Activated T-cell treated with anti-CD3 and anti-CD28 coated beads for 48 hours (primary cell): Measurements from ENCODE around the gene OPCML.

Source experiments
- DNase-seq: peaks from one replicate; pipeline ENCODE4 v3.0.0-alpha.2; 2020; ENCODE audit warnings: low read depth

Gene OPCML

DNA sequence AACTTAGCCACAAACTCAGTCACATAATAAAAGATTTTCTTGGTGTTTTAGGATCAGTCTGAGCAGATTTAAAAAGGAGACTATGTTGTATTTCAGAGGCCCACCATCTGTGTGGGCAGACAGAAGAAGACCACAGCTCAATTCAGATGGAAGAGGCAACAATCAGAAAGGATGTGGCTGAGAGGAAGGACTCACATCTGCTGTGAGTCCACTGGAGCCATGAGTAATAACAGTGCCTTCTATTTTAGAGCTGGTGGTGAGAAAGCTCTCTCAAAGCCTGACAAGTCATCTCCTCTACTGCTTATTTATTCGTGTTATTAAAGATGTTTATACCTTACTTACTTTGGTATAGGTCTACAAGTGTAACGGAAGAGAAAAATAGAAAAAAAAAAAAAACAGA is 357.2 kb downstream of the OPCML start:
- DNase-seq, result no peak

DNA sequence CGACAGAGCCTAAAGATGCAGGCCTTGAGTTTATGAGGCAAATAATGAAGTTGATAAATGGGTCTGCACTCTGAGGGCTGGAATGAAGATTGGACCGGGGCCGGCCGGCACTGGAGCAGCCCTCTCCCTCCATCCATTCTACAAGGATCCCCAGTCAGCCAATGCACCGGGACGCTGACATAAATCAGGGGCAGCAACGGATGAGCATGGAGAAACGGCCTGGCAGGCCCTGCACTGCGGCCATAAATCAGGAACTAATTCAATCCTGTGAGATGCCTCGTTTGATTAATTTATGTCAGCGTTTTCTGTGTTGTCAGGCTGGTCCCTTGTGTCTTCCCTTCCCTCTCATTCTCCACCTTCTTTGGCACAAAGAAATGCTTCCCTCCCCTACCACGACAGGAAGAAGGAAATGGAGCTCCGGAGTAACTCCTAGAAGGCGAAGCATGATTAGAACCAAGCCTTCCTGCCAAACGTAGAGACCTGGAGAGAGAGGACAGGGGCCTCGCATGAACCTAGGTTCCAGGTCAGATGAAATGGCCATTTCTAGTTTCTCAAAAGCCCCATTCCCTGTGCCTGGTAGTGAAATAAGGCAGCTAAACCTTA is 358.4 kb downstream of the OPCML start:
- DNase-seq, result no peak

DNA sequence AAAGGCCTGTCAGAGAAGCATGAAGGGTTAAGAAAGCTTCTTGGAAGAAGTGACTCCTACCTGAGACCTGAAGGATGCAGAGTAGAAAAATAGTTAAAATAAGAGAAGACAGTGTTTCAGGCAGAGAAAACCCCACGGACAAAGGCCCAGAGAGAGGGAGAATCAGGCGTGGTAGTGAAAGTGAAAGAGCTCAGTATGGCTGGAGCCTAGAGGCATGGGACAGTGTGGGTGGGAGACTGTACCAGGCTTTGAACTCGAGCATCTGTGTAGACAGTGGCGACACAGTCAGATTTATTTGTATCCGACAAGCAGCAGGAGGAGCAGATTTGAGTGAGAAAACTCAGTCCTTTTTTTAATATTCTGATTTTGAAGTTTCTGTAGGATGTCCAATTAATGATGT is 360.0 kb downstream of the OPCML start:
- no peak for DNase-seq

DNA sequence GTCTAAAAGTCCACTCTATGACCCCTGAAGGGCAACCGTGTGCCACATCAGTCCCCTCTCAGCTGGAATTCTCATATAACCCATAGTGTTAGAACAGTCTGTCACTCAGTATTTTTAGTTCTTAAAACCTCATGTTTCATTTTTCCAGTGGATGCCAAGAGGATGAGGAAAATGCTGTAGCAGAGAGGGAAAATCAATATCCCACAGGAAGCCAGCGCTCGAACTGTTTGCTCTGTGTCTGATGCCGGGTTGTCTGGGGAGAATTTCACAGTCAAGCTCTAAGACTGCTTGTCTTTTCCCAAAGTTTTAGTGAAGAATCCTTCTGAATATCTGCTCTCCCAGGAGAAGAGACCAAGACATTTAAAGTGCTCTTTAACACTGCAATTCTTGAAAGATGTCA is 360.9 kb downstream of the OPCML start:
- no peak for DNase-seq

DNA sequence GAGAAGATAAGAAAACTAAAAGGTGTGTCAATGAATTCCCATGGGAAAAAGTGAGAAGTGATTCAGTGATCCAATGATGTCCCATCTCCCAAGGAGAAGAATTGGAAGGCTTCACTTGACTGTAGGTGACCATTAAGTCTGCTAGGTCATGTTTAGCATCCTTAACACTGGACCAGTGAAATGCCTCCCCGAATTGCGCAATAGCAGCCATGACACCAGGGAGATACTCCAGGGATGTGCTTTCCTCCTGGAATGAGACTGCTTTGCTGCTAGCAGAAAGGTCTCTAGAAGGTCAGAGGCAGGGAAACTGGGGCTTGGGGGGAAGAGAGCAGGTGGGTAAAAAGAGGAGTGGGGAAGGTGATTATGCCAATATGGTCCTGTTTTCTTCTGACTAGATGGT is 364.3 kb downstream of the OPCML start:
- DNase-seq, result no peak

GRCh38 chr11:133166662-133167061 is 365.6 kb downstream of the OPCML start:
- DNase-seq, result no peak

DNA sequence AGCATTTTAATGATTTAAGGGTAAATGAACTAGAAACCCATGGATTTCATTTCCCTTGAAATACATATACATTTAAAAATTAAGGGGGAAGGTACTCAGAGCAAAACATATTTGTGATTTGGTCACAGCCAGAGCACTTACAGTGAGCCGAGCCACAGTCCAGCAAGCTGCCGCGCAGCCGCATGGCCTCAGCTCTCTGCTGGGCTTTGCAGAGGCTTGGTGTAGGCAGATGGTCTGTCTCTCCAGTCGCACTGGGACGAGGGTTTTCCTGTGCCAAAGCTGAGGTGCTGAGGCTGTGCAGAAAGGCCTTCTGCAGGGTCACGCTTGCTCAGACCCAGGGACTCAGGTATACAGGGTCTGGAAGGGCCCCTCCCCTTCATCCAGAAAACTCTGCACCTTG is 367.3 kb downstream of the OPCML start:
- DNase-seq, result no peak

- DNase-seq, result no peak
Observed at GRCh38 chr11:133163463-133164419, 368.6 kb downstream of the OPCML start.

DNA sequence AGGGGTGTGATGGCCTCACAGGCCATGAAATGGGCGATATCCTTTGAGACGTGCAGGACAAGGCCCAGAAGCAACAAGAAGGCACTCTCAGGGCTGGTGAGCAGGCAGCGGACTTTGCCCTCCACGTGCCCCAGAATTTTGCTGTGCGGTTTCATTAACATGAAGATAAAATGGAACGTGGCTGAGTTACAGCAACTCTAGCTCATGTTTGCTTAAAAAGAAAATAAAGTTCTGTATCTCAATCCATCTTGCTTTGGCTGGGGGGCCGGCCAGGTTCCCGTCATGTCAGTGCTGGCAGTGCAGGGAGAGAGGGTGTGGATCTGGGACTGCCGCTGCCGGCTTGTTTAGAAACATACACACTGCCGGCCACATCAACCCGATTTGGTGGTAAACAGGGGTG is 370.1 kb downstream of the OPCML start:
- no peak for DNase-seq

DNA sequence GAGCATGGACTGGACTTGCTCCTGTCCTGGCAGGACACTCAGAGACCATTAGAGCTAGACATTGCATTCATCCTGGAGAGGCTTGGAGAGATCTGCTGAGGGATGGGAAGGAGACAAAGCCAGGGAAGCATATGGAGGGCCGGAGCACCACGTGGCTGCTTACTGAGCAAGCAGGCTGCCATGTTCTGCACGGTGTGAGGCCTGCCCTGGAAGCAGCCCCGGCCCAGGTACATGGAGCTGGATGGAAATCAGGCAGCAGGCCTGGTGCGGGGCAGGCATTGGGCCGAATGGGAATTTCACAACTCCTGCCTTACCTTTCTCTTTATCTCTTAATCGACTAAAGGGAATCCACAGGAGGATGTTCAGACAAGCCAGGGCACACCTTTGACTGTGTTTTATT is 371.5 kb downstream of the OPCML start:
- DNase-seq, result no peak

DNA sequence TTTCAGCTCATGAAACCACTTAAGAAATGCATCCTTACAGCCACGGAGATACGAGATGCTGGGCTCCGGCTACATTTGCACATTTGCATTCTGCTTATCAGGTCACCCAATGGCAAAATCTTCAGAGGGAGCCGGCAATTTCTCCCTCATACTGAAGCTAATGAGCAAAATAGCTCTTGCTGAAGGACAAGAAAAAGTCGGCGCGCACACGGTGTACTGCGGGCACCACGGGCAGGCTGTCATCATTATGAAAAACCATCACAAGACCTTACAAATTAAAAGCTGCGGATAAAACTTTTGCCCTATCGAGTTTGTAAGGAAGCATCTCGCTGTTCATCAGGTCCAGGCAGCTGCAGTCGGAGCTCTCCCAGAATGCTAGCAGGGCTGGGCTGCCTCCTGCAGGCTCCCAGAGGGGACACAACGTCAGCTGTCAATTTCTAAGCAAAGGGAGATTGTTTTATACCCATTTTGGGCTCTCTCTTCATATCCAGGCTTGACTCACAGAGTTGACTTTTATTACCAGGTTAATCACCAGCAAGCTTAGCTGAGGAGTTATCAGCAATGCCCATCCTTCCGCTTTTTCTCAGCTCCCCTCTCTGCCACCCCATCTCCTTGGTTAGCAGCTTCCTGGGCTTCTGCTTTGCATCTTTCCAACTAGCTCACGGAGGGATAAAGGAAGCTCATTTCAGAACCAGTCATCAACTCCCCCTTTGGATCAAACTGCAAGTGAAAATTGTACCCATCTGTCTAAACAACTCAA is 375.1 kb downstream of the OPCML start:
- no peak for DNase-seq

- no peak for DNase-seq
Observed at GRCh38 chr11:133154781-133155180, 377.5 kb downstream of the OPCML start.

DNA sequence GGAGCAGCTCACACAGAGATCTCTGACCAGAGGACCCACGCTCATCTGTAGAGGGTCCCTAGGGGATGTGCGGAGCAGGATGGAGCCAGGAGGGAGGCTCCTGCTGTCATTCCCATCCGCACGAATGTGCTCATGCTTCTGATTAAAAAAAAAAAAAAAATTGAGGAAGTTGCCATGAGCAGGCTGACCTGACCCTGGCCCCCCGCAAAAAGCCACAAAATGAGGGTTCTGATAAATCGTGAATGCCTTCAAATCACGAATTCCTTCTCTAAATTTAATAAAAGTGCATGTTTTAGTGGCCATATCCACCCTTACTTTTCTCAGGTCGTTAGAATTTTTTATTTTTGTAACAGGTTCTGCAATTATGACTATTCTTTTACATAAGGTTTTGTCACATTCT is 378.2 kb downstream of the OPCML start:
- DNase-seq, result no peak

GRCh38 chr11:133153031-133153430 is 379.3 kb downstream of the OPCML start:
- DNase-seq, result no peak

DNA sequence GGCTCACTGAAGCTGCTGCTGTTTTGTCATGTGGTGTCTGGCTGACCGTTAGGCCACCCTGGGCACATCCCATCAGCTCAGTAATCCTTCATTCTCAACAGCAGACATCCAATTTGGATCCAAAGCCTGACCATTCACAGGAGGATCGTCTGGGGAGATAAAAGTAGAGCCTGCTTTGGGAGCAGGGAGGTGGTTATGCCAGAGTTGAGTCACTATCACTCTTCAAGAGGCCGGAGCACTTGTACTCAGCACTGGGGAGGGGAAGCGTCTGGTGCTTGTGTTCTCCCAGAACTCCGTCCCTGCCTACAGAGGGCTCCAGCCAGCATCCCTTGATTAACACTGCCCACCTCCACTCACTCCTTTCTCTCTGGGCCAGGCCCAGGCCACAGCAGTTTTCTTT is 382.6 kb downstream of the OPCML start:
- no peak for DNase-seq

DNA sequence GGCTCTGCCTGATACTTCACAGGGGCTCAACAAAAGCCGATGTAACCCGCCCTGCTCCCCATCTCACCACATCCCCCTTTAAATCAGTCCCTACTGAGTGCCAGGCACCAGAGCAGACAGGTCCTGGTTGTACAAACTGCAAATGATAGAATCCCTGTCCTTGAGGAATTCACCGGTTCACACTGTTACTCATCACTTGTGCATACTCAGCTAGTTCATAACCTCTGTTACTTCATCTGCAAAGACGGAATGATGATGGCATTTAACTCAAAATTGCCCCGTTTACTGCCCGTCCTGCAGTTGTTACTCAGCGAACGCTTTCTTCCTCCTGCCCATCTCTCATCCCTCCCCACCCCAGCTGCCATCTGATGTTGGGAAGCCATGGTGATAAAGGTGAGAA is 384.7 kb downstream of the OPCML start:
- no peak for DNase-seq

- DNase-seq, result no peak
Observed at GRCh38 chr11:133146697-133147306, 385.5 kb downstream of the OPCML start.

DNA sequence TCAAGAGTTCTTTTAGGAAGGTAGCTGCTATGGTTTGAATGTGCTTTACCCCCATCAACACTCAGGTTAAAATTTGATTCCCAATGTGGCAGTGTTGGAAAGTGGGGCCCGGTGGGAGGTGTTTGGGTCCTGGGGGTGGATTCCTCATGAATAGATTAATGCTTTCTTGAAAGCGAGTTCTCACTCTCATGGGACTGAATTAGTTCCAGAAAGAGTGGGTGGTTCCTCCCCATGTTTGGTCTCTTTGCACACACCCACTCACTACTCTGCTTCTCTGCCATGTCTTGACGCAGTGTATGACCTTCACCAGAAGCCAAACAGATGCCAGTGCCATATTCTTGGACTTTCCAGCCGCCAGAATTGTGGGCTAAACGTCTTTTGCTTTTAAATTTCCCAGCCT is 394.4 kb downstream of the OPCML start:
- no peak for DNase-seq

DNA sequence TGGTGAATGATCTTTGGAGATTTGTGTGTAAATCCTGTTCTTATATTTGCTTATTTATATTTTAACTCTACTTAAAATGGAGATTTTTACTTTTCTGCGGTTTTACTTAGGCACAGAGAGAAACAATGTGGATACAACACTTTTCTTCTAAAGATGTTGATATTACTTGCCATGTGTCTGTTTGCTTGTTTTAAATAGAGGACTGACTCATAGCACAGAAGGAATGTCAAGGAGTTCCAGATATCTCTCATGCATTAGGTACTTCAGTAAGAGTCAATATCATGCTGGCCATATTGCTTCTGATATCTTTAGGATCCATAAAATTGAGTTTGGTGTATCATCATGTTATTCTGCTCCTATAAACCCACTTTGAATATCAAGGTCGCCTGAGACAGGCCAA is 395.0 kb downstream of the OPCML start:
- no peak for DNase-seq

- no peak for DNase-seq
Observed at GRCh38 chr11:133136376-133136775, 395.9 kb downstream of the OPCML start.

DNA sequence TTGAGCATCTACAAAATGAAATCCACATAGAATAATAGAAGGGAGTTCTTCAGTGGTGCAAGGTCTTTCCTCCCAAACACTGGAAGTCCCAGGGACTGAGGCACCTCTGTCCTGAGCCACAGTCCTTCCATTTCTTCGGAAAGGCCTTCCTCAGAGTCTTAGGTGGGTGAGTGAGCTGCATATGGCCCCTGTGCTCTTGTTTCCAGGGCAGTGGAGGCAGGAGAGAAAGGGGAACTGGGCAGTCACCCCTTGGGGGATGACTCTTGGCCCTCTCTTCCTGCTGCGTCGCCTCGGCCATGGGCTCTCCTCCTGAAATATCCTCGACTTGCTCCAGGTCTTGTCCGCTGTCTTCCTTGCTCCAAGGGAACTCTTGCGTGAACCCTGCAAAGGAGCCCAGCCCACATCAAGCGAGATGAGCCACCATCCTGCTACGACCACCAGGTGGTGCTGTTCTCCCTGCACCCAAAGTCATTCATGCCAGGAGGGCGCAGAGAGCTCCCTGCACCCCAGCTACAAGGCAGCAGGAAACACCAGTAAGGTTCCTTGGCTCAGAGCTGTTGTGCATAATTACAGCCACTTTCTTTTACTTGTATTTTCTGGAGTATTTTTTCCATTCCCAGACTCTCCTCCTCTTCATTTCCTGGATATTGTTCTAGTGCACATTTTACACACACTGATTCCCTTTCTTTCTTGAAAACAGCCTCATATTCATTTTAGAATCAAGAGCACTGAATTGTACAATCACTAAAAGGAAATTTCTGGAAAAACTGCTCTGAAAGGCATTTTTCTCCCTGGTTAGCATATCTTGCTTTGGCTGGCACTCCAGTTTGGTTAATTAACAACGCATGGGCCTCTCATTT is 397.8 kb downstream of the OPCML start:
- peak; percentile 29 for DNase-seq

DNA sequence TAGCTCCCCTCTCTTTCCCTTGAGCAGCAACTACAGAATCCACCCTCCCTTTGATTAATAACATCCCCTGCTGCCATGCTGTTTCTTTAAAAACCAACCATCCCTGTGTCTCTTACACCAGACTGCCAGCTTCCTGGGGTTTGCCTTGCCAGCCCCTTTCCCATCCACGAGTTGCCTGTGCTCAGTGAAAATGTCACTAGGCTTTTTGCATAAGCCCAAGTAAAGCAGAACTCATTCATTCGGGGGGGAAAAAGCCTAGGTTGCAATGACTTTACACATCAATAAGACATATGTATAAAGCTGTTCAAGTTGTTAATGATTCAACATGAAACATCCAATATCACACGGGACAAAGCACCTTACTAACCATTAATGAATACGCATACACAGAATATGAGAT is 398.7 kb downstream of the OPCML start:
- no peak for DNase-seq
